Activated naive CD4-positive, alpha-beta T cell treated with anti-CD3 and anti-CD28 coated beads, Interleukin-2, amount 50 U/mL, for 24 hours (primary cell): ENCODE results near the gene KLRD1.
A peak's percentile ranks its signal among the peaks of the same experiment; 100 is the strongest.

Source experiments
- H3K27ac Mint-ChIP-seq: one replicate; pipeline ENCODE4 v1.8.0; 2021; ENCODE audit warnings: mild to moderate bottlenecking, mixed read lengths
- H3K27me3 Mint-ChIP-seq: one replicate; pipeline ENCODE4 v1.8.0; 2021; ENCODE audit warnings: mixed read lengths
- H3K36me3 Mint-ChIP-seq: one replicate; pipeline ENCODE4 v1.8.0; 2021; ENCODE audit warnings: mixed read lengths
- H3K4me1 Mint-ChIP-seq: one replicate; pipeline ENCODE4 v1.8.0; 2021; ENCODE audit warnings: mixed read lengths
- H3K4me3 Mint-ChIP-seq: one replicate; pipeline ENCODE4 v1.8.0; 2021; ENCODE audit warnings: mild to moderate bottlenecking, mixed read lengths
- H3K9me3 Mint-ChIP-seq: one replicate; pipeline ENCODE4 v1.8.0; 2021; ENCODE audit warnings: mixed read lengths

The KLRD1 gene

DNA sequence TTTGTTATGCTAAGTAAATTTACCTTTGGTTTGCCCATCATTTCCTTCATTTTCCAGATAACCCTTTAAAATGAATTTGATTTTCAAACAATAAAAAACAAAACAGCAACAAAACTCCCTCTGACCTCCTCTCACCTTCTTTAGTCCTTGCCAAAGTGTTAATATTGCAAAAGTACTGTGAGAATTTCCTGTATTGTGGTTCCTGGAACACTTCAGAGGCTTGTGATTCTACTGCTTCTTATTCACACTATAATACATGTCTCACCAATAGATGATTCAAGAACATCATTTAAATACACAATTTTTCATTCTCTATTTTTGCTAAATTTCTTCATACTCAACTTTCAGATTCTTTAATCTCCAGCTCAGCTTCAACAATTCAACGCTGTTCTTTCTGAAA, at the start of gene KLRD1:
KLRD1 (plus strand) TSS at position 241 of the 400 bp plus-strand sequence. CDS start 208 bp downstream, outside the sequence.
- H3K4me1 Mint-ChIP-seq: peaks cover 13% of the 10 kb centered on the region
- H3K9me3 Mint-ChIP-seq: no peaks in the 10 kb centered on the region
- no peak within 1 kb of the TSS for H3K27ac Mint-ChIP-seq
- H3K27me3 Mint-ChIP-seq: no peaks in the 10 kb centered on the region
- peaks cover 2% of the 10 kb centered on the region for H3K36me3 Mint-ChIP-seq
- H3K4me3 Mint-ChIP-seq: peak within 1 kb of the TSS; percentile 81

DNA sequence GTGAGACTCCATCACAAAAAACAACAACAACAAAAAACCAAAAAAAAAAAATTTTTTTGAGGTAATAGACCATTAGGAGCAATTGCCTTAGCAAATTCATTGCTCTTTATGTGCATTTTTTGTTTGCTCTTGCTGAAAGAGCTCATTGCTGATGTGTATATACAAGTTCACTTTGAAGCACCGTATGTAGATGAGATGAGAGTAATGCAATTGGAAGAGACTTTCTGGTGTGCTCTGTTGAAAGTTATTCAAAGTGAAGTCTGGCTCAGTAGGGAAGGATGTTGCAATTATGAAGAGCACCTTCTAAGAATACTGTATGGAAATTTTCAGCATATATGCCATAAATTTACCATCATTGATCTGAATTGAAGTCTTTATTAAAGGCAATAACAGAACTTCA, 46.7 kb upstream of the KLRD1 start:
- Mint-ChIP-seq H3K4me1 (no peaks in the 10 kb centered on the region), H3K27me3 (peaks cover 11% of the 10 kb centered on the region), H3K27ac (no peak overlapping the region), H3K36me3 (no peaks in the 10 kb centered on the region), H3K9me3 (no peaks in the 10 kb centered on the region), H3K4me3 (no peak overlapping the region)

- Mint-ChIP-seq H3K4me3 (no peak overlapping the region), H3K27me3 (no peaks in the 10 kb centered on the region), H3K27ac (no peak overlapping the region), H3K4me1 (no peaks in the 10 kb centered on the region), H3K9me3 (no peaks in the 10 kb centered on the region), H3K36me3 (no peaks in the 10 kb centered on the region)
These were observed 39.6 kb upstream of the KLRD1 start for GRCh38 chr12:10268037-10268436.

DNA sequence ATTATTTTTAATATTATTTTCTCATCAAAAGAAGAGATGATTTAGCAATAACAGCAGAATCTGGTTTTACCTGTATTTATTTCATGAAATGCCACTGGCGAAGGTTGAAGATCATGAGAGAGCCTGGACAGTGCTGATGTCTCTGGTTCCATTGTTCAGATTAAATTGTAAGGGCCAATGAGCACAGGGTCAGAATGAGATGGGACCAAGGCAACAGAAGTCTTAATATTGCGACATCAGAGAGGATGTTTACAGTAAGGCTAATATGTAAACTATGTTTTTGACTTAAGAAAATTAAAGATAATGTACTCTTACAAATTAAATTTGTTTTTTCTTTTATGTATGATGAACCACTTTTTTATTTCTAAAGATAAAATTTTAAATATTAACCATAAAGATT, 35.2 kb upstream of the KLRD1 start:
- Mint-ChIP-seq H3K9me3 (no peaks in the 10 kb centered on the region), H3K27me3 (peaks cover 4% of the 10 kb centered on the region), H3K4me1 (no peaks in the 10 kb centered on the region), H3K4me3 (no peak overlapping the region), H3K36me3 (no peaks in the 10 kb centered on the region), H3K27ac (peak overlapping the region; percentile 17)

DNA sequence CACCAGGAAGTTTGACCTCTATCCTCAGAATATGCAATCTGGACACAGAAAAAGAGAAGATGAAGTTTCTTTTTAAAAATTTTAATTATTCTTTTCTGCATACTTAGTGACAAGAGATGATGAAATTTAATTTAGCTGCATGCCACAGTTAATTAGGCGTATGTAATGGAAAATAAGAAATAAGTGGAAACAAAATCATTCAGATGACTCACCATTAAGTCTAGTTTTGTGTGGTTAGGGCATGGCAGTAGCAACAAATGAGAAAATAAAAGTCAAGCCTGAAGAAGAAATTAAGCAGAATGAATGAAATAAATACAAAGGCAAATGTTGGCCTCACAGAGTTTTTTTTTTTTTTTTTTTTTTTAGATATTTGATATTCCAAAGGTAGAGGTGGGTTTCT, 30.9 kb upstream of the KLRD1 start:
- Mint-ChIP-seq H3K27ac (no peak overlapping the region), H3K36me3 (no peaks in the 10 kb centered on the region), H3K9me3 (no peaks in the 10 kb centered on the region), H3K4me3 (no peak overlapping the region), H3K4me1 (no peaks in the 10 kb centered on the region), H3K27me3 (peaks cover 10% of the 10 kb centered on the region)

DNA sequence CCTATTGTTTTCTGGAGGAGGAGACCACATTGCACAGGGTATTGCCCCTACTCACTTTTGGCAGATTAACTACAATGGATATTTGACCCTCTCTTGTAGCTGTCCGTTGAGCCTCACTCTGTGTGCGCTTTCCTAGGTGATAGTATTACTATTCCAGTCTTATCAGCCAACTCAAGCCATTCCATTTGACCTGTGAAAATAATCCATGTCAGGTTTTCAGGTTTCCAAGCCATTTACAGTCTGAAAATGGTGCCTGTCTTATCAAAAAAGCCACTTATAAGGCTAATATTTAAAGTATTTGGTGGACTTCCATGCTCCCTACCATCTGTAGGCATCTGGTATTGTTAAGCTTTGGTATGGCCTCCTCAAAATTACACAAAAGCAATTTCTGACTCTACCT, 29.6 kb upstream of the KLRD1 start:
- no peak overlapping the region for H3K27ac Mint-ChIP-seq
- H3K9me3 Mint-ChIP-seq: no peaks in the 10 kb centered on the region
- H3K36me3 Mint-ChIP-seq: no peaks in the 10 kb centered on the region
- no peak overlapping the region for H3K4me3 Mint-ChIP-seq
- H3K27me3 Mint-ChIP-seq: peaks cover 14% of the 10 kb centered on the region
- peaks cover 4% of the 10 kb centered on the region for H3K4me1 Mint-ChIP-seq

GRCh38 chr12:10279937-10280336, 27.7 kb upstream of the KLRD1 start:
- Mint-ChIP-seq H3K4me3 (no peak overlapping the region), H3K27me3 (peaks cover 14% of the 10 kb centered on the region), H3K36me3 (no peaks in the 10 kb centered on the region), H3K27ac (no peak overlapping the region), H3K9me3 (no peaks in the 10 kb centered on the region), H3K4me1 (peaks cover 4% of the 10 kb centered on the region)

DNA sequence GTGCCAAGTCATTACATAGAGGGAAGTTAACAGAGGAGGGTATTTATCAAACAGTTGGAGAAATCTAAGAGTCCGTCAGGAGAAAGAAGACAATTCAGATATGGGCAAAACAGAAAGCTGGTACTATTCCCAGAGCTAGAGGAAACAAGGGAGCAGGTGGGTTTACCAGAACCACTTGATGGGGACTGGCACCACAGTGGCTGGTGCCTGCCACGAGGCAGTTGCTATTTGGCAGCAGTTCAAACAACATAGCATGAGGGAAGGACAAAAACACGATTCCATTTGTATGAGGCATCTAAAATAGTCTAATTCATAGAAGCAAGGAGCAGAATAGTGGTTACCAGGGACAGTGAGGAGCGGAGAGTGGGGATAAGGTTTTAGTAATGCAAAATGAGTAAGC, 24.6 kb upstream of the KLRD1 start:
- Mint-ChIP-seq H3K9me3 (no peaks in the 10 kb centered on the region), H3K27ac (no peak overlapping the region), H3K4me1 (peaks cover 4% of the 10 kb centered on the region), H3K4me3 (no peak overlapping the region), H3K36me3 (no peaks in the 10 kb centered on the region), H3K27me3 (peaks cover 13% of the 10 kb centered on the region)

GRCh38 chr12:10285919-10286318, 21.8 kb upstream of the KLRD1 start:
- Mint-ChIP-seq H3K27ac (no peak overlapping the region), H3K9me3 (no peaks in the 10 kb centered on the region), H3K4me3 (no peak overlapping the region), H3K4me1 (peaks cover 4% of the 10 kb centered on the region), H3K36me3 (no peaks in the 10 kb centered on the region), H3K27me3 (peaks cover 9% of the 10 kb centered on the region)

DNA sequence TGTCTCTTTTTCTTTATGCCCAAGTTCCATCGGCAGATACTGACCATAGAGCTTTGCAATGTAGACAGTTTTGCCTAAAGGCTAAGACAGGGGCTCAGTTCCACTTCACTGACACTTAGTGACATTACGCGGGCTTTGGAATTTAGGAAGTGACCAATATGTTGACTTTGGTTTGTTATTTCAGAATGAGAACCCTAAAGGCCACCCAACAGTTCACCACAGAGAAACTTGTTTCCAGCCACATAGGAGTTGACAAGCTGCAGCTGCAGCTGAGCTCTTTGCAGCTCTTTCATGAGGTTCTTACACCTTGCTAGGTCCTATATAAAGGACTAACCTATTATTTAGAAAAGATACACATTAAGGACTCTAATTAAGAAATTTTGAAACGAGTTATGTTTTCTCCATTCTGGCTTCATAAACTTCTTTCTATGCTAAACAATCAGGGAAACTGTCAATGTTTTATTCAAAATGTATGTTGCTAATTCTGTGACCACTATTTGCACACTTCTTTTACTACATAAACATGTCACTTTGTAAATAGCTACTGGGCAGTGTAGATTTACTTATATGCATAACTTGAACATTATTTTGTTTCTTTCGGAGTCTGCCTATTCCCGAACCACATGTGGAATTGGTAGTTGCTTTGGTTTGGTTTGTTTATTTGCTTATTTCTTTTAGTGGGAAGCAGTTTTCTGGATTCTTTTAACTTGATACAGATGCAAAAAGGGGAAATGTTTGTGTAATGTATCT, 18.5 kb upstream of the KLRD1 start:
- H3K27ac Mint-ChIP-seq: no peak overlapping the region
- no peaks in the 10 kb centered on the region for H3K9me3 Mint-ChIP-seq
- H3K4me1 Mint-ChIP-seq: peaks cover 10% of the 10 kb centered on the region
- no peaks in the 10 kb centered on the region for H3K36me3 Mint-ChIP-seq
- peaks cover 2% of the 10 kb centered on the region for H3K27me3 Mint-ChIP-seq
- peak overlapping the region; percentile 43 for H3K4me3 Mint-ChIP-seq

- H3K4me3 Mint-ChIP-seq: peak overlapping the region; percentile 40
- no peak overlapping the region for H3K27ac Mint-ChIP-seq
- H3K36me3 Mint-ChIP-seq: no peaks in the 10 kb centered on the region
- H3K27me3 Mint-ChIP-seq: peaks cover 2% of the 10 kb centered on the region
- H3K9me3 Mint-ChIP-seq: no peaks in the 10 kb centered on the region
- H3K4me1 Mint-ChIP-seq: peaks cover 11% of the 10 kb centered on the region
These were observed 16.6 kb upstream of the KLRD1 start for GRCh38 chr12:10291030-10291429.

- Mint-ChIP-seq H3K36me3 (no peaks in the 10 kb centered on the region), H3K9me3 (no peaks in the 10 kb centered on the region), H3K27me3 (no peaks in the 10 kb centered on the region), H3K27ac (no peak overlapping the region), H3K4me3 (no peak overlapping the region), H3K4me1 (peaks cover 11% of the 10 kb centered on the region)
These were observed 14.5 kb upstream of the KLRD1 start for GRCh38 chr12:10293151-10293550.

DNA sequence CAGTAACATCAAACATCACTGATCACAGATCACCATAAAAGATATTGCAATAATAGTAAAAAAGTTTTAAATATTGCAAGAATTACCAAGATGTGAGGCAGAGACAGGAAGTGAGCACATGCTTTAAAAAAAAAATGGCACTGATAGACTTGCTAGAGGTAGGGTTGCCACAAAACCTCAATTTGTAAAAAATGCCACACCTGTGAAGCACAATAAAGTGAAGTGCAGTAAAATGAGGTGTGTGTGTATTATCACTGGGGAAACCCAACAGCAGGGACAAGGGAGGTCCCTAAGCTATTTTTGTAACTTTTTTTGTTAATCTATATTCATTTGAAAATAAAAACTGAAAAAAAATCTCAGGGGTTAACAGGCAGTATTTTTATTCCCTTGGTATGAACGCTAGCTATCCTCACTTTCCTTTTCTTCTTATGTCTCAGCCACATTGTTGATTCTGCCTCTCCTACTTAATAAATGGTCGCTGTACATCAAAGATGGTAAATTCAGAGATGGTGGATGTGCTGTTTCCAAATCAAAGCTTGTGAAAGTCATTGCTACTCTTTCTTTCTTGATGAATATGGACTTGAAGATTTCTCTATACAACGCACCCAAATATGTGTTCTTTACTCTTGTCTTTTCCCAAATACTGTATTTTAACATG, 14.0 kb upstream of the KLRD1 start:
- Mint-ChIP-seq H3K27ac (peak overlapping the region; percentile 85), H3K9me3 (no peaks in the 10 kb centered on the region), H3K4me1 (peaks cover 11% of the 10 kb centered on the region), H3K36me3 (no peaks in the 10 kb centered on the region), H3K27me3 (no peaks in the 10 kb centered on the region), H3K4me3 (no peak overlapping the region)

DNA sequence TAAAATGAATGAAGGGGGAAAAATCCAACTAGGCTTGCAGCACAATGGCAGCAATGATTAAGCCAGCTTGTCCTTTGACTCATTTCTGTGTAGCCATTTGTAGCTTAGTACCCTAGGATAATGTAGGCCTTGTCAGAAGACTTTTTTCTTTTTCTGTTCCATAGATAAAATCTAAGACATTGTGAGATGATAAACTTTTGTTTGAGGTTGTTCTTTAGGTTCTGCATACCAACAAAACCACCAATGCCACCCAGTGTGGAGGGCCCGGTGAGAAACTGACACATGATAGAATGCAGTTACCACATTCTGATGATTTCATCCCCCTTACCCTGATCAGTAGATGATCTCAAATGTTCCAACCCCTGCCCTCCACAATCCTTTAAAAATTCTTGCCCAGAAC, 6.6 kb upstream of the KLRD1 start:
- H3K9me3 Mint-ChIP-seq: no peaks in the 10 kb centered on the region
- H3K27me3 Mint-ChIP-seq: no peaks in the 10 kb centered on the region
- no peak overlapping the region for H3K4me3 Mint-ChIP-seq
- no peak overlapping the region for H3K27ac Mint-ChIP-seq
- H3K4me1 Mint-ChIP-seq: peaks cover 18% of the 10 kb centered on the region
- no peaks in the 10 kb centered on the region for H3K36me3 Mint-ChIP-seq

GRCh38 chr12:10304161-10304574, 3.5 kb upstream of the KLRD1 start:
- peaks cover 18% of the 10 kb centered on the region for H3K4me1 Mint-ChIP-seq
- no peak overlapping the region for H3K27ac Mint-ChIP-seq
- no peaks in the 10 kb centered on the region for H3K9me3 Mint-ChIP-seq
- no peaks in the 10 kb centered on the region for H3K27me3 Mint-ChIP-seq
- peaks cover under 1% of the 10 kb centered on the region for H3K36me3 Mint-ChIP-seq
- no peak overlapping the region for H3K4me3 Mint-ChIP-seq

DNA sequence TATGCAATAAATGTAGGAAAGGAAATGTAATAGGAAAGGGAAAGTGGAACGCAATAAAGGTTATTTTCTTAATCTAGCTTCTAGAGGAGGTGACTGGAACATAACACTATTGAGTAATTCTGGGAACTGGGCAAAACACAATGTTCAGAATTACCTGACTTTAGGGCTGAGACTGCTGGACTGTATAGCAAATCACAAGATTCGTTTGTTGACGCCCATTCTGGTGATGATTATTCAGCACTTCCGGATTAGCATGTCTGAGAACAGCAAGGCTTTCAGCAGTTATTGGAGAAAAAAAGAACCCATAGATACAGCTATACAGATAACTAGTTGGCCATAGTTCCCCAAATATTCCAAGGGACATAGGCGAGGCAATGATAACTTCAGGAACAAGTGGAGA, 2.3 kb upstream of the KLRD1 start:
- H3K27ac Mint-ChIP-seq: peak overlapping the region; percentile 4
- H3K36me3 Mint-ChIP-seq: peaks cover 2% of the 10 kb centered on the region
- H3K4me1 Mint-ChIP-seq: peaks cover 18% of the 10 kb centered on the region
- no peaks in the 10 kb centered on the region for H3K9me3 Mint-ChIP-seq
- peak overlapping the region; percentile 38 for H3K4me3 Mint-ChIP-seq
- H3K27me3 Mint-ChIP-seq: no peaks in the 10 kb centered on the region
